T-helper 1 cell (primary cell): ENCODE data around the gene AHCYL2.
"Not testable (repeated sequence)": the region's sequence is repeated elsewhere in the genome, so short reads cannot be mapped to it uniquely, and the experiment has no call there.

Source experiments
- DNase-seq, 5 donors: peaks; one replicate each; pipeline ENCODE4 v3.0.0-alpha.2; 2012 to 2020

AHCYL2 gene

GRCh38 chr7:129354428-129355157 is 129.8 kb downstream of the AHCYL2 start:
- no peak for DNase-seq

GRCh38 chr7:129356176-129356575 is 131.3 kb downstream of the AHCYL2 start:
- no peak for DNase-seq

GRCh38 chr7:129359176-129359575 is 134.3 kb downstream of the AHCYL2 start:
- no peak for DNase-seq

- no peak for DNase-seq
These were observed 134.8 kb downstream of the AHCYL2 start for GRCh38 chr7:129359638-129360037.

DNA sequence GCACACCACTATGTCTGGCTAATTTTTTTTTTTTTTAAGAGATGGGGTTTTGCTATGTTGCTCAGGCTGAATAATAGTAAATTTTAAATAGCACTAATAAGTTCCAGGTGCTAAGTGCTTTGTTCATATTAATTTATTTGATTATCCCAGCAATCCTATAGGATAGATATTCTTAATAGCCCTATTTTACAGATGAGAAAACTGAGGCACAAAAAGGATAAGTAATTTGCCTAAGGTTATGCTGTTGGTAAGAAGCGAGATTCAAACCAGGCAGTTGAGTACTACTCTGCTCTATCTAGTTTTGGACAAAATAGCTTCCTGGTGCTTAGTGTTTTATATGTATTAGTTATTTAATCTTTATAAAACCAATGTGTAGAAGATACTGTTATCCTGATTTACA is 136.9 kb downstream of the AHCYL2 start:
- DNase-seq: no peak

- no peak for DNase-seq
These were observed 137.7 kb downstream of the AHCYL2 start for GRCh38 chr7:129362496-129362895.

DNA sequence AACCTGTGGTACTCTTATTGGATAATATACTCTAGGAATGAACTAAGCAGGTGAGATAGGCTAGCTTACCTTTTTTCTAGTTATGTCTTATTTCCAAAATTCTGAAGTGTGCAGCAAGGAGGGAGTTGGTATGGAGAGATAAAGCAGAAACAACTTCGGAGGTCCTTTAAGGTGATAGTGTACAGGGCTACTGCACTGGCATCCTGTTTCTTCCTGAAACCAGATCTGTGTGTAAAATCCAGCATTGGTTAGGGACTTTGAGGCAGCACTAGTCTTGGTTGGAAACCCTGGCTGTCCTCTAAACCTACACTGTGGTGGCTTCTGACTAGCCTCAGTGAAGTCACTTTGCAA is 142.5 kb downstream of the AHCYL2 start:
- no peak for DNase-seq

DNA sequence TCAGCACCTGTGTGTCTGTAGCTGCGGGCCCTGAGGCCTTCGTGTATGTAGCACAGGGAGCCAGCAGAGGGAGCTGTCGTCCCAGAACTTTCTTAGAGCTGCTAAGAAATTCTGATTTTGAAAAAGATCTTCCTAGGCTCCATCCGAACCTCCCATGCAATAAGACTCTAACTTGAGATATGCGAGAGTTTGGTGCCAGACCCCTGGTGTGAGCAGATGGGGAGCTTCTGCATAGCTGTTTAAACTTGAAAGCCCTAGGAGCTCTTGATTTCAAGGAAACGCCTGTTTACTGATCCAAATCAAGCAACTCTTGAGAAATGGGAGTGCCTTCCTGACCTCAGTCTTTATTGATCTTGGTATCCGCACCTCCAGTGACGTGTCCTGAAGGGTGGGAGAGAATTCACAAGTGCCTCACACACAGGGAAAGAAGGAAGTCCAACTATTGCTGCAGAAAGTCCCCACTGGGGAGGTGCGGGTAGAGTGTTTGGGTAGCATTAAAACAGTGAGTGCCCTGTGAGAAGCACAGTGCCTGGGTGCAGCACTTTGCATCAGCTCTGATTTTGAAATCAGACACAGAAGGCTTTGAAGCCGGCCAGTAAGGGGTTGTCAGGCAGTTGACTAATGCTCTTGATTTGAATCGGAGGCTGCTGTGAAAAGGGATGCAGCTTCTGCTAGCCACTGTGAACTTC is 143.0 kb downstream of the AHCYL2 start:
- peak; percentile 33 to 87 (median 53) for DNase-seq

DNA sequence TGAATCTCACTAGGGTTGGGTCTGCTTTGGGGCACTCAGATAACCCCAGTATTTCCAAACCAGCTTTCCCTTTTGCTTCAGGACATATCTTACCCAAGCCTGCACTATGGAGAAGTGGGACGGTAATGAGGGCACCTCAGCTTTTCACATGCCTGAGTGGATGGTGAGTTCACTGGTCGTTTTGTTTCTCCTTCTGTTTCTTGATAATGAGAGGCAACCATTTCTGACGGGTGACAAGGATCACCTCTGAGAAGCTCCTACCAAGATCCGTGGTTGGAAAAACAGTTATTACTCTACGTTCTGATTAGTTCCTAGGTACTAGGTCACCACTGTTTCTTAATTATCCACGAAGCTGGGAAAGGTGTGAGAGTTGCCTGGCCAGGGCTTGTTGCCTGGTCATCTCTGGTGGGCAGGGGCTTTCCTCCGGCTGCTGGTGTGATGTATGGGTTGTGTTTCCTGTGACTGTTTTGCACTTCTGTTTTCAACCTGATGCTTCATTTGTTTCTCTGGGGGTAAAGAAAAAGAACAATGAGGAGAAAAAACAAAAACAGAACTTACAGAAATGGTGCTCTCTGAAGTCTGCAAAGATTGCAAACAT is 143.7 kb downstream of the AHCYL2 start:
- peak in 1 of 5 donors; percentile 66 for DNase-seq

DNA sequence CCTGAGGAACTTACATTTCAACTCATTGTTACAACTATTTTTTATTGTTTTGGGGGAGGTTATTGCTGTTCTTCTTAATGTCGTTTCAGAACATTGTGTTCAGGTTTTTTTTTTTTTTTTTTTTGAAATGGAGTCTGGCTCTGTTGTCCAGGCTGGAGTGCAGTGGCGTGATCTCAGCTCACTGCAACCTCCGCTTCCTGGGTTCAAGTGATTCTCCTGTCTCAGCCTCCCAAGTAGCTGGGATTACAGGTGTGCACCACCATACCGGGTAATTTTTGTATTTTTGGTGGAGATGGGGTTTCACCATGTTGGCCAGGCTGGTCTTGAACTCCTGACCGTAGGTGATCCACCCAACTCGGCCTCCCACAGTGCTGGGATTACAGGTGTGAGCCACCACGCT is 144.6 kb downstream of the AHCYL2 start:
- DNase-seq: not testable (repeated sequence)

- DNase-seq: peak in 1 of 5 donors; percentile 8
These were observed 146.0 kb downstream of the AHCYL2 start for GRCh38 chr7:129370812-129371211.

DNA sequence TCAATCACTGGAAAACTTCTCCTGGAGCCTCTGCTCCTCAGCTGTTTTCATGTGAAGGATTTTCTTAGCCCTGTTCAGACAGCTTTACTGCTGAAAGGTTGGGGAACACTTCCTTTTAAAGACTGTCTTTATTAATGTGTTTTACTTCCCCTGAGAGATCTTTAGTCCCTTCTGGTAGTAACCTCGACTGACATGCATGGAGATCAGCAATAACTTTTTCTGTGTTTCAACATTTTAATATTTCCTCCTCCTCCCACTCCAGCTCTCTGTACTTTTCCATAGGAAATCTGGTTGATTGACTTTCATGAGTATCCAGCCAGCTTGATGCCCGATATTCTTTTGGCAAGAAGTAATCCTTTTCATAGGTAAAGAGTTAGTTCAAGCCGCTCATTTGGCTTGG is 146.7 kb downstream of the AHCYL2 start:
- no peak for DNase-seq

DNA sequence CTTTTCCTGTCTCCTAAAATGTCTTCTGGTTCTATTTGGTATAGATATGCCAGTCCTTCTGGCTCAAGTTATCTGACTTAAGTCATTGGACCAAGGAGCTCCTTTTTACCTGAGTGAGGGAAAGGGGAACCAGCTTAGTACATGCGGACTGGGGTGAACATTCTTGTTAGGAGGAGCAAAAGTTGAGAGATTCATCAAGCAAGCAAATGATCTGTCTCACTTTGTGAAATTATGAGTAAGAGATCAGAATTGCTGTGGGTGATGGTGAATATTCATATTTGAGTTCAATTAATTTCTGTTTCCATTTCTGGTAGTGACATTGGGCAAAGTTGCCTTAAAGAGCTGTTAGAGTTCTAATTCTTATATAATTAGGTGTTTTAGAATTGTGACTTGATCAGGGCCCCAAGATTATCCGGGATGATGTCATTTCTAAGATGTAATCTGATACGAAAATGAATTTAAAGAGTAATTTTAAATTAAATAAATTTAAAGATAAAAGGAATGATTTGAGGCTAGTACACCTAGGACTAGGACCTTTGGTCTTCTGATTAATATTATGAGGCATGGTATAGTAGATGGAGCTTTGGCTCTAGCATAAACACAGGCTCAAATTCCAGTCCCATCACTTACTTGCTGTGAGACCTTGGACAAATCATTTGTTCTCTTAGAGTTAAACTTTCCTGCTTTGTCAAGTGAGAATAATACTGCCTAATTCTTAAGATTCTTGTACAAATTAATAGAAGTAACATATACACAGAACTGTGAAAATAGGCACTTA is 149.0 kb downstream of the AHCYL2 start:
- peak in 1 of 5 donors; percentile 34 for DNase-seq

GRCh38 chr7:129375141-129375938 is 150.5 kb downstream of the AHCYL2 start:
- no peak for DNase-seq

- peak in 2 of 5 donors; percentile 25 to 80 for DNase-seq
These were observed 151.4 kb downstream of the AHCYL2 start for GRCh38 chr7:129376076-129376777.

GRCh38 chr7:129376778-129377700 is 152.2 kb downstream of the AHCYL2 start:
- peak in 1 of 5 donors; percentile 88 for DNase-seq

- peak in 1 of 5 donors; percentile 10 for DNase-seq
These were observed 157.1 kb downstream of the AHCYL2 start for GRCh38 chr7:129381710-129382484.

DNA sequence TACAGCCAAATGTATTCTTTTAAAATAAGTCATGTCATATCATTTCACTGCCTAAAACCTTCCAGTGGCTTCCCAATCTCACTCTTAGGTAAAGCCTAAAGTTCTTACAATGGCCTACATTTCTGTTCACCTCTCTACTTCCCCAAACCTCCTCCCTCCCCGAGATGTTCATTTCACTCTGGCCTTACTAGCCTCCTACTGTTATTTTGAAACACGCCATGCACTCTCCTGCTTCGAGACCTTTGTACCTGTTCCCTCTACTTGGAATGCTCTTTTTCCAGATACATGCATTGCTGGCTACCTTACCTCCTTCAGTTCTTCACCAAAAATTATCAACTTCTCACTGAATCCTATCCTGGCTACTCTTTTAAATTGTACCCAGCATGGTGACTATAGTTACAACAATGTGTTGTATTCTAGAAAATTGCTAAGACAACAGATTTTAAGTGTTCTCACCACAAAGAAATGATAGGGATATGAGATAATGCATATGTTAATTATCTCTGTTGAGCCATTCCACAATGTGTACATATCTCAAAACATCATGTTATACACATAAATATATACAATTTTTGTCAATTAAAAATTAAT is 158.8 kb downstream of the AHCYL2 start:
- DNase-seq: no peak

DNA sequence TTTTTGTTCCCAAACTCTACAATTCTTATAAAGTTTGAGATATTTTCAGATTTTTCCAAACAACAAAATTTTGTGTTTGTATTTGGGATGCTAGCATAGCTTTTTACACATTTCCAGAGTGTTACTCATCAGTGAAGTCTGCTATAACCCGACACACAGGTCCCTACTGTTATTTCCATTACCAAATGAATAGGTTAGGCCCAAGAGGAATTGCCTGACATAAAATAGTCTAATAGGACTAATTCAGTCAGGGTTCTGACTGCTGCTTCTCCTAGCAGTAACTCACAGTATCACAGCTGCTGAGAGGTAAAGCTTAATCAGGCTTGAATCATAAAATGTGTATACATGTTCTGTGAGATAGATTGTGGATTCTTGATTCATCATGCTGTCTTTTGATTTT is 160.3 kb downstream of the AHCYL2 start:
- no peak for DNase-seq
